ENCODE results near the gene MAGED2.
"Not testable (repeated sequence)": the region's sequence is repeated elsewhere in the genome, so short reads cannot be mapped to it uniquely, and the experiment has no call there.

Gene MAGED2

GRCh38 chrX:54807524-54808108, at the start of gene MAGED2:
MAGED2 (plus strand) TSS chrX:54807745; CDS start chrX:54809332, 1,587 bp downstream.
- DNase-seq = peak; percentile 43

- DNase-seq = no peak
Observed at GRCh38 chrX:54758114-54759055, 49.2 kb upstream of the MAGED2 start.

- DNase-seq = not testable (repeated sequence)
Observed at GRCh38 chrX:54774391-54775094, 33.0 kb upstream of the MAGED2 start.

- no peak for DNase-seq
Observed at GRCh38 chrX:54776061-54776460, 31.5 kb upstream of the MAGED2 start.

- DNase-seq = no peak
Observed at GRCh38 chrX:54776987-54777672, 30.4 kb upstream of the MAGED2 start.

GRCh38 chrX:54785901-54786300, 21.6 kb upstream of the MAGED2 start:
- DNase-seq = no peak

GRCh38 chrX:54786967-54787366, 20.6 kb upstream of the MAGED2 start:
- no peak for DNase-seq

GRCh38 chrX:54788446-54788845, 19.1 kb upstream of the MAGED2 start:
- DNase-seq = no peak

GRCh38 chrX:54789405-54789804, 18.1 kb upstream of the MAGED2 start:
- not testable (repeated sequence) for DNase-seq

GRCh38 chrX:54794028-54794427, 13.5 kb upstream of the MAGED2 start:
- DNase-seq = no peak

- no peak for DNase-seq
Observed at GRCh38 chrX:54794795-54795194, 12.8 kb upstream of the MAGED2 start.

GRCh38 chrX:54798137-54798536, 9.4 kb upstream of the MAGED2 start, which contains the start of gene ITIH6:
ITIH6 (minus strand) TSS chrX:54798255; CDS start chrX:54798210, 45 bp downstream.
- DNase-seq = no peak

GRCh38 chrX:54799046-54799445, 8.5 kb upstream of the MAGED2 start:
- DNase-seq = no peak

- peak; percentile 72 for DNase-seq
Observed at GRCh38 chrX:54808109-54808604, 612 bp downstream of the MAGED2 start.

GRCh38 chrX:54808605-54809483, 1.3 kb downstream of the MAGED2 start:
- DNase-seq = peak; percentile 85

GRCh38 chrX:54810532-54810931, 3.0 kb downstream of the MAGED2 start:
- no peak for DNase-seq

- DNase-seq = no peak
Observed at GRCh38 chrX:54811301-54811885, 3.8 kb downstream of the MAGED2 start.

GRCh38 chrX:54812306-54812705, 4.8 kb downstream of the MAGED2 start:
- no peak for DNase-seq

GRCh38 chrX:54817220-54817820, 9.8 kb downstream of the MAGED2 start:
- no peak for DNase-seq

GRCh38 chrX:54818221-54818620, 10.7 kb downstream of the MAGED2 start:
- DNase-seq = no peak

- DNase-seq = no peak
Observed at GRCh38 chrX:54819201-54819600, 11.7 kb downstream of the MAGED2 start.
